Adrenal gland (tissue), 5 donors: Measurements from ENCODE around the gene SIT1.

Source experiments
- POLR2A ChIP-seq, 2 donors: fragments of 450-650 bp; IDR thresholded peaks; one replicate each; pipeline ENCODE4 v1.6.1; 2017; ENCODE audit warnings: antibody characterized with exemption in 2 of 2, mild to moderate bottlenecking in 2 of 2, moderate library complexity in 1 of 2
- TF ChIP-seq, protein P1 (sequence below), 6 experiments: fragments of 450-650 bp in 4 of 6; fragments of 200-600 bp in 2 of 6; sonication (generic) in 1 of 6; IDR thresholded peaks; 1 replicate in 5 of 6; 2 replicates in 1 of 6; pipeline versions ENCODE4 v1.5.1 to v1.8.0; 2016 to 2021; ENCODE audit warnings: antibody characterized with exemption in 6 of 6, mild to moderate bottlenecking in 2 of 6, moderate library complexity in 1 of 6
- donor health status: DM: no; HTN: no; CAD: no.

DNA sequence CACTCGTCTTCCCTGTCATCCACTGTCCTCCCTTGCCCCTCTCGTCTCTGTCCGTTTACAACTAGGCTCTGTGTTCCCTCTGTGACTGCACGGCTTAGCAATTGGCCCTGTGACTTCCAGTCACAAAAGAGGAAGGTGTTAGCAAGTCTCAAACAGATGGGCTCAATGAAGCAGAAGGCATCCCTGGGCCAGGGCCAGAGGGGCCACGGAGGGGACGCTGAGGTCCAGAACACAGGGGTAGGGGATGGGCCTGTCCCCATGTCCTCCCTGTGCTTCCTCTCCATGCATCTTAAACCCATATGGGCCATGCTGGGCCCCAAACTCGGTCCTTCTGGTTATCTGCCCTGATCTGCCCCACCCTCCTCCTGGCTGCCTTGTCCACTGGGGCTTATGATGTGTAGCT is 32.4 kb downstream of the SIT1 start, which contains the start of gene CD72:
- TF ChIP-seq, protein P1, sequence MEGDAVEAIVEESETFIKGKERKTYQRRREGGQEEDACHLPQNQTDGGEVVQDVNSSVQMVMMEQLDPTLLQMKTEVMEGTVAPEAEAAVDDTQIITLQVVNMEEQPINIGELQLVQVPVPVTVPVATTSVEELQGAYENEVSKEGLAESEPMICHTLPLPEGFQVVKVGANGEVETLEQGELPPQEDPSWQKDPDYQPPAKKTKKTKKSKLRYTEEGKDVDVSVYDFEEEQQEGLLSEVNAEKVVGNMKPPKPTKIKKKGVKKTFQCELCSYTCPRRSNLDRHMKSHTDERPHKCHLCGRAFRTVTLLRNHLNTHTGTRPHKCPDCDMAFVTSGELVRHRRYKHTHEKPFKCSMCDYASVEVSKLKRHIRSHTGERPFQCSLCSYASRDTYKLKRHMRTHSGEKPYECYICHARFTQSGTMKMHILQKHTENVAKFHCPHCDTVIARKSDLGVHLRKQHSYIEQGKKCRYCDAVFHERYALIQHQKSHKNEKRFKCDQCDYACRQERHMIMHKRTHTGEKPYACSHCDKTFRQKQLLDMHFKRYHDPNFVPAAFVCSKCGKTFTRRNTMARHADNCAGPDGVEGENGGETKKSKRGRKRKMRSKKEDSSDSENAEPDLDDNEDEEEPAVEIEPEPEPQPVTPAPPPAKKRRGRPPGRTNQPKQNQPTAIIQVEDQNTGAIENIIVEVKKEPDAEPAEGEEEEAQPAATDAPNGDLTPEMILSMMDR (IDR thresholded peaks at IDR 0.05), result no peak
- no peak for TF ChIP-seq POLR2A (IDR thresholded peaks at IDR 0.05)
